ENCODE data around the gene CLMP.
"Not testable (repeated sequence)": the region's sequence is repeated elsewhere in the genome, so short reads cannot be mapped to it uniquely, and the experiment has no call there.

Gene CLMP

GRCh38 chr11:123076484-123076883 is 118.6 kb downstream of the CLMP start:
- DNase-seq, result no peak

- DNase-seq, result no peak
These were observed 121.5 kb downstream of the CLMP start for GRCh38 chr11:123073343-123074057.

- no peak for DNase-seq
These were observed 122.3 kb downstream of the CLMP start for GRCh38 chr11:123072762-123073161.

GRCh38 chr11:123072332-123072761 is 122.7 kb downstream of the CLMP start:
- no peak for DNase-seq

GRCh38 chr11:123069908-123070821 is 124.9 kb downstream of the CLMP start:
- no peak for DNase-seq

- DNase-seq, result peak; percentile 63
These were observed 129.4 kb downstream of the CLMP start for GRCh38 chr11:123065621-123066020.

GRCh38 chr11:123063826-123064657 is 131.0 kb downstream of the CLMP start:
- peak; percentile 19 for DNase-seq

- peak; percentile 66 for DNase-seq
These were observed 131.9 kb downstream of the CLMP start for GRCh38 chr11:123062892-123063825.

GRCh38 chr11:123062158-123062891 is 132.7 kb downstream of the CLMP start:
- peak; percentile 100 for DNase-seq

GRCh38 chr11:123061403-123062157 is 133.5 kb downstream of the CLMP start, which contains the start of gene HSPA8:
Gene HSPA8, minus strand, starts transcription at chr11:123062136. Its CDS starts 812 bp downstream, at chr11:123061324.
- peak; percentile 55 for DNase-seq

GRCh38 chr11:123060277-123061000 is 134.6 kb downstream of the CLMP start:
- no peak for DNase-seq

- not testable (repeated sequence) for DNase-seq
These were observed 135.8 kb downstream of the CLMP start for GRCh38 chr11:123059041-123059920.

- no peak for DNase-seq
These were observed 137.3 kb downstream of the CLMP start for GRCh38 chr11:123057661-123058305.

GRCh38 chr11:123056835-123057491 is 138.1 kb downstream of the CLMP start:
- DNase-seq, result no peak

GRCh38 chr11:123055191-123055901 is 139.7 kb downstream of the CLMP start:
- DNase-seq, result no peak

GRCh38 chr11:123054301-123055065 is 140.6 kb downstream of the CLMP start:
- peak; percentile 71 for DNase-seq

All from fibroblast of skin of right biceps (primary cell).